GM18517 (cell line): Measurements from ENCODE around the gene COL17A1.

Experiments used
- ATAC-seq: cut with Tn5 transposase; IDR thresholded peaks from one replicate; pipeline ENCODE4 v1.9.1; 2021; ENCODE audit warnings: mild to moderate bottlenecking, moderate library complexity; ENCODE audit not compliant: unreplicated experiment

Gene COL17A1

DNA sequence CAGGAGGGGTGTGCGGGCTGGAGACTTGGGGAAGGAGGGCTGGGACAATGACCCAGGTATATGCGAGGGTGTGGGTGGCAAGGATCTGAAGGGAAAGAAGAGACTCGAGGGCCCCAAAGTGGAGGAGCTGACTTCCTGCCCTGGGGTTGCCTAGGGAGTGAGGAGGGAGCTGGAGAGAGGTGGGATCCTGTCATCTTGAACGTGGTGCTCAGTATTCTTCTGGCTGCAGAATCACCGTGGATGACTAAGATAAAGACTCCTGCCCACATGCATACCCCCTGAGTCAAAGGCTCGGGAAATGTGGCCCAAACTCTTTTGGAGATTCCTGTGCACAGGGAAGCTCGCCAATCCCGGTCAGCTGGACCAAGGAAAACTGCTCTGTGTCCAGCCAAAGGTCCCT, 31.2 kb downstream of the COL17A1 start:
- no peak for ATAC-seq

DNA sequence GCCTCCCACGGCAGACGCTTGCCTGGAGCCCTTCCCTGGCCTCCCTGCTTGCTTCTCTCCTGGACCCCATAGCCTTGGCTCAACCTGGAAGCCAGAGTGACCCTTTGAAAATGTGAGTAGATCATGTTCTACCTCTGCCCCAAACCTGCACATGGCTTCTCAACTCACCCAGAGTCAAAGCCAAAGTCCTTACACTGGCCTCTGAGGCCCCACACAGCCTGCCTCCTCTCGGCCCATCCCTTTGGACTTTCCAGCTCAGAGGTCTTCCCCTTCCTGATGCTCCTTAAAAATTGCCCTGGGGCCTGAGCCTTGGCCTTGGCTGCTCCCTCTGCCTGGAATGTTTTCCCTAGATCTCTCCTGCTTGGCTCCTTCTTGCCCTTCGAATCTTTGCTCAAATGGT, 32.5 kb downstream of the COL17A1 start:
- ATAC-seq = no peak

DNA sequence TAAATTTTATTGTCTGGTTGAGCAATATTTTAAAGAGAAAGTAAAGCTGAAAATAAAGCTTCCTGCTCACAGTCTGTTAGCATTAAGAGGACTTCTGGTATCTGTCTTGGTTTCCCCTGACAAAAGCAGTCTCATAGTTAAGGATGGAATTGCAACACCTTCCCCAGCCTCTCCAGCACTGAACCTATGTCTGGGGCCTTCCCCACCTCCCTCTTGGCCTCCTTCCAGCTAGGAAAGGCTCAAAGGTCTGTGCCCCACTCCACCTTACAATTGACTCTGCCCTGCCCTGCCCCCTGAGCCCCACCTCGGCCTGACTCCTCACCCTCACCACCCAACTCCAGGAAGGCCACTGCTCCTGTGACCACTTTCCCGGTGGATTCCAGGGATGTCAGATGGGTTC, 33.2 kb downstream of the COL17A1 start:
- no peak for ATAC-seq

DNA sequence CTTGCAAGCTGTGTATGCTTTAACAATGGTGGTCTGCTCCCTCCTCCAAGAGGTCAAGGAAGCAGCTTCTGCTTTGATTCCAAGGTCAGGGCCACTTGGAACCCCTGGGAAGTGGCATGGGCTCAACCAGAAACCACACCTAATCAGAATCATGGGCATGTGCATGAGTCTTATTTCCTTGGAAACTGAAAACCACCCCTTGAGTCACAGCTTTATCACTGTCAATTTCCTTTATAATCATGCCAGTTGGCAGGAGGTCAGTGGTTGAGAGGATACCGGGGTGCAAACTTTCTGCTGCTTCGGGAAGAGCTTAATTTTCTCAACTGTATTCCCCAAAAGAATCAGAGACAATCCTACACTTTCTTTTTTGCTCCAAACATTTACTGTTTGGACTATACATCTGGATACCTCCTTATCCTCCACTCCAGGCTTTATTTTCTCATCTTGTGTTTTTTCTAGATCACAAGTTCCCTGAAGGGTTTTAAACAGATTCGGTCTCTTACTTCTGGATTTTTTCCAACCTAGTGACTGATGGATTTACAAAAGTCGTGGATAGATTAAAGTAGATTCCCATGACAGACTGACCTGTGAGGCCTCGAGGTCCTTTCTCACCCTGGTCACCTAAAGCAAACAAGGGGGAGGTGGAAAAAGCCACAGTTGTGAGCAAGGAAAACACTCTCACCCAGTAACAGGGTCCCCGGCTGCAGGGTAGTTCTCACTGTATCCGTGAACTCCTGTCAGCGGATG, 36.0 kb downstream of the COL17A1 start:
- ATAC-seq = no peak

DNA sequence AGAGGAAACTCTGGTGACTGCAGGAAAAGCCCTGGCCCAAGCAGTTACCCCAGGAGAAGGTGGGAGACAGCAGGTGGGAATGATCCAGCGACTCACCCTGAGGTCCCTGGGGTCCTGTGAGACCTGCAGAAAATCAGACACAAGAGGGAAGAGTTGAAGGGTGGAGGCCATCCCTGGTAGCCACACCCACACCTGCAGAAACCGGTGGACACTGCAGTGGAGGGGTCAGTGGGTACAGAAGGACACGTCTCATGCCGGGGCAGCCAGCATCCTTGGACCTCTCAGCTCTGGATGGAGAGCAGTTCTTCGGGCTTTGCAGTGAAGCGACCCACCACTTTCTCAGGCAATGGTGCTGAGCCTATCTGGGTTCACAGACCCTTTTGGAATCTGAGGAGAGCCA, 39.0 kb downstream of the COL17A1 start:
- no peak for ATAC-seq

DNA sequence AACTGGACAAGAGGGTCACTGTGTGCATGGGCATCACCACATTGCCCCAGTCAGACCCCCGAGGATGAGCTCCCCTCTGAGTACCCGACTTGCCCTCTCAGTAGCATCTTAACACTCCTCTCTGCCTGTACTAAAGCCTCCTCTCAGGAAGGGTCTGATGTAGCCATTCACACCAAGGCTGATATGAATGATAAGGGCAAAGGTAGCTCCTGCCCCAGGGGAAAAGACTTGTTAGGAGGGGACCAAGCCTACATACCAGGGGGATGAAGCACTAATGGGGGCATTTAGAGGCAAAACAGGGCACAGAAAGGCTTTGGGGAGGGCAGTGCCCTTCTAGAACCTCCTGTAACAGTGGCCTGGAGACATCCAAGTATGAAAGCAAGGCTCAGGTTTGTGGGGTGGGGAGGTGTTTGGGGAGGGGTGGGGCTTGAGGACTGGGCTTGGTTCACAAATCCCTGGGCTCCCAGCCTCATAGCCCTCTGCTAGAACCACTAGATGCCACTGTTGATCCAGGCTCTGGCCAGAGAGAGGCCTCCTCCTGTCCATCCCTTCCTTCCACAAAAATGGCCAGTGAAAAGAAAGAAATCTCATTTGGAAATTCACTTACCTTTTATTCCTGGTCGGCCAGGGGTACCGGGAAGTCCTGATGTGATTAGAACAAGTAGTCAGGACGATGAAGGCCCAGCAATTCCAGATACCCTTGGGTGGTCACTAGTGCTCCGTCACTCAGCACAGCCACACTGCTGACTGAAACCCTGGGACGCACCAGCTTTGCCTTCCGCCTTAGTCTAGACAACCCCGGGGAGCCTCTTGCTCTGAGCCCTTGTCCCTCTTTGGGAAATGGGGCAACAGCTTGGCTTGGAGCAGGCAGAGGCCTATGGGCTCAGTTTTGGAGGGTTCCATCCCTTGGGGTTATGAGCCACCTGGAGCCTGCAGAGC, 40.3 kb downstream of the COL17A1 start:
- no peak for ATAC-seq

DNA sequence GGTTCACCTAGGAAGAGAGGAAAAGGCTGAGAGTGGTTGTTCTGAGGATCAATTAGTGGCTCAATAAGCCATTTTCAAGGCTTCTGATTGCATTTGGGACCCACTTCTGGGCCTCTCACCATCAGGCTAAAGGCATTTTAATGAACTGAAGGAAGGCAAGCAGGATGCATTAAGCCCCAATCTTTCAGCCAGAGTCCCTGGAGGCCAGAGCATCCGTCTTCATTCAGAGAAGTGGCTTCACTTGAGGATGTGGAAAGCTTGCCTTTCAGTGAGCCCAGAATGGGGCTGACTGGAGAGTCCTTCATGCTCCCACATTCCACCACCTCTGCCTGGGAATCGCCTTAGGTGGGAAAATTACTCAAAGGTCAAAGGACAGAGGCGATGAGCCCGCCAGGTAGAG, 41.8 kb downstream of the COL17A1 start:
- no peak for ATAC-seq

DNA sequence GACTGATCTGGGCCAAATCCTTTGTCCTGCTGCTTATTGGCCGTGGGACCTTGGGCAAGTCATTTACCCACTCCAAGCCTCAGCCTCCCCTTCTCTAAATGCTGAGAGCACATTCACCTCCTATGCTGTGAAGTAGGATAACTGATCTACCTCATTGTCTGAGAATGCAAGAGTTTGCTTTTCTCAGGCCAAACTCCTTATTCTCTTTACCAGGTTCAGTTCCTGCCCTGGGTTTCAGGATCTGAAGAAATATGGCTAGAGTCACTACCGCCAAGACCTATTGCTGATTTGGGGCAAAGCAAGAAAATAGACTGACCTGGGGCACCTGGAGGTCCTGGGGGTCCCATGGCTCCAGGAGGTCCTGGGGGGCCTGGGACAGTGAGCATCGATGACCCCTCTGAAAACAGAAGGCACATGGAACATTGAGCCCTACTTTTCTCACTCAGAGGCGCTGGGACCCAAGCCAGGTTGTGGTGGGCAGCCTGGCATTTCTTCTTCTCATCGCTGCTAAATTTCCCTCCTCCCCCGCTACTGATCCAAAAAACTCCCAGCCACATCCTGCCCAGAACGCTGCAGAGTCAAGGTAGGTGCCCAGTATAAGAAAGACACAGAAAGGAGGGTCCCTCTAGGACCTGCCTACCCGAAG, 42.4 kb downstream of the COL17A1 start:
- ATAC-seq = no peak

DNA sequence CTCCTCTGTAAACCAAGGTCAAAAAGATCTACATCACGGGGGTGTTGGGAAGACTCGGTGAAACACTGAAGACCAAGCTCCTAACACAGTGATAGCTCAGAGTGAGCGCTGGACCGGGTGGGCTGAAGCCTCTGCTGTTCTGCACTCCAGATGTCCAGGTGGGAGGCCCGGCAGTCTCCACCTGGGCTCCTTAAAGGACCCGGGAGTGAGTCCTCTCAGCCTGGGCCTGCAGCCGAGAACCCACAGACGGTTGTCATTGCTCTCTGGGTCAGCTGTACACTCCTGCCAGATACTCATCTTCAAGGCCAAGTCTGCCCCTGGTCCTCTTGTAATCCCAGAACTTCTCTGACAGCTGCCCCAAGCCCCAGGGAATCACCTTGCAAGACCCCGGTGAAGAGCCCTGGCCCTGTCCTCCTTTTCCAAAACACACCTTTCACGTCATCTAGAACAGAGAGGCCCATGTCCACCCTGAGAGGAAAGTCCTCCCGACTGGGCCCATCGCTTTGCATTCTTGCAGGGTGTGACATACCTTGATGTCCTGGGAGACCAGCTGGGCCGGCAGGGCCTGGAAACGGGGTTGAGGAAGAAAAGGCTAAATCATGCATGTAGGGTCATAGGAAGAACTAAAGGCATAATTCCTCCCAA, 43.7 kb downstream of the COL17A1 start:
- ATAC-seq = no peak

DNA sequence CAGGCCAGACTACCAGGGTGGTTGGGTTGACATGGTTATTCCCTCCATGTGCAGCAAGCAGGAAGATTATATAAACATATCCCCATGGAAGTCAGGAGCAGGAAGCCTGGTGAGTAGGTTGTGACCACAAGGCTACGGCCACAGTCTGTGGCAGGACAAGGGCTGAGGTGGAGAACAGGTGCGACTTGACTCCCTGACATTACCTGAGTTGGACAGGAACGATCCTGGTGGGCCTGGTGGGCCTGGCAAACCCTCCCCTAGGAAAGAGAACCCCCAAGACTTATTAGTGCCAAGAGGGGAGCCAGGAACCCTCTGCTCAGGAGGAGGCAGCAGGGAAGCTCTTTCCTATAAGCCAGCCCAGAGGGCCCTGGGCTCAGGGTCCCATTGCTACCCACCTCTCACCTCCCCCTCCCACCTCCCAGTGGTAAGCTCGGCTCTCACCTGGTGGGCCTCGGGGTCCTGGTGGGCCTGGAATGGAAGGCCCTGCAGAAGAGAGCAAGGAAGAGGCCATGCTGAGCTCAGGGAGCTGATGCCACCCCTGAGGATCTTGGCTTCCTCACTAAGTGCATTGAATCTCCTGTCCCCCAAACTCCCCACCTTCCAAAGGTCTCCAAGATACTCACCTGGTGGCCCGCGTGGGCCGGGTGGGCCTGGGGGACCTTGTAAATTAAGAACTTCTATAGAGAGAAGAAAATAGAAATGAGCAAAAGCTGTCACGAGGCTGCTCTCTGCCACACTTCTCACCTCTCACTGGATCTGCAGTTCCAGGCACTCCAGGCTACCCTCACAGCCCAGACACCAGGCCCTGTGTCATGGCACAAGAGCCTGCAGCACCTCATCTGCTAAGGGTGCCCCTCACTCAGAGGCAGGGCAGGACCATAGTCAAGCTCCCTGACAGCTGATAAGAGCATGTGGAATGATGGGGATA, 44.6 kb downstream of the COL17A1 start:
- no peak for ATAC-seq

DNA sequence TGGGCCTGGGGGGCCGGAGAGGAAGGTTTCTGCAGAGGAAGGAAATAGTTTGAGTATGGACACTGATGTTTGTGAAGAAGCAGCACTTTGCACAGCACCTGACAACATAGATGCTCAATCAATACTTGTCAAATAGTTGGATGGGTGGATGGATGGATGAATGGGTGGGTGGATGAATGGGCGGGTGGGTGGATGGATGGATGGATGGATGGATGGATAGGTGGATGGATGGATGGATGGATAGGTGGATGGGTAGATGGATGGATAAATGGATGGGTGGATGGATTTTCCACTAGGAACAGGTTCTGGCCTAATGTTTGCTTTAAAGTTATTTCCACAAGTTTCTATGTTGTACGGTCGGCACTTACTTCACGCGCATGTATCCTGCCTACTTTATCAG, 45.3 kb downstream of the COL17A1 start:
- no peak for ATAC-seq

DNA sequence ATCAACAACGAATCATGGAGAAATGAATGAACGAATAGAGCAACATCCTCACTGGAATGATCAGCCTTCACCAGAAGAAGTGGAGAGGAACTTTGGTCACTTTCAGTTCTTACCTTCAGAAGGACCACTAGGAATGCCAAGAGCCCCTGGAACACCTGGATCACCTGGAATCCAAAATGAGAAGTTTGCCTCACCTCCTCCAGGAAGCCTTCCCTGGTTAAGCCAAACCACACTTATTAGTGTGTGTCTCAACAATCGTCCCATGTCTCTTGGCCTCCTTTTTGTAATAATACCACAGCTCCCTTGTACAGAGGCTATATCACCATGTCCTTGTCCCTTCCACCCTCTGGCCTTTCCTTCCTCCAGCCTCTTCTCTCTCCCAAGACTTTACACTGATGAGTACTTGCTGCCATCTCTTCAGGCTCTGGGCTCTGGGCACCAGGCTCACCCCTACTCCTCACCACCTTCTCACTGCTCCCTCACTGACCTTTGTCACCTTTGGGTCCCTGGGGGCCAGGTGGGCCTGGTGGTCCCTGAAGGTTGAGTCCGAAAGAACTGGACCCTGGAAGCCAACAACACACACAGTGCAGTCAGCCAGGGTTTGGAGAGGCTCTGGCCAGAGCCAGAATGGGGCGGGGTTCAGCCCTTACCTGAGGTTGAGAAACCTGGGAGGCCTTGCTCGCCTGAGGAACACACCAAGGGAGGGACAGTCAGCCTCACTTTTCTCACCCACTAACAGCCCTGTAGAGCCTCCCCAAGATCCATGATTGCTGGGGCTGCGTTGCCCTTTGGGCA, 46.5 kb downstream of the COL17A1 start:
- no peak for ATAC-seq

DNA sequence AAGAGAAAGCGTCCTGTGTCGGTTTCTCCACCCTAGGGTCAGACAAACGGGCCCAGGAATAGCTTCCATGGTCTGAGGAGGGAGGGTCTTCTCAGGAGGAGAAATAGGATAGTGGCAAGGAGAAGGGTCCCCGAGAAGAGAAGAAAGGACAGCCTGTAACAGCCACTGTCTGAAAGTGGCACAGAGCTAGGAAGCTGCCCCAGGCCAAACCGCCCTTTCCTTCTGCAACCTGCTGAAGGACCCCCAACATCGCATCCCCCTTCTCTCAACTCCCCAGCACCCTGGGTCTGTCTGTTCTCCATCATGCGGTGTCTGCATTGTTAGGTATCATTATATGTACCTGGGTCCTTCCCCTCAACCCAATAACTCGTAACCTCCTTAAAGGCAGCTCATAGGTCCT, 47.1 kb downstream of the COL17A1 start:
- no peak for ATAC-seq

DNA sequence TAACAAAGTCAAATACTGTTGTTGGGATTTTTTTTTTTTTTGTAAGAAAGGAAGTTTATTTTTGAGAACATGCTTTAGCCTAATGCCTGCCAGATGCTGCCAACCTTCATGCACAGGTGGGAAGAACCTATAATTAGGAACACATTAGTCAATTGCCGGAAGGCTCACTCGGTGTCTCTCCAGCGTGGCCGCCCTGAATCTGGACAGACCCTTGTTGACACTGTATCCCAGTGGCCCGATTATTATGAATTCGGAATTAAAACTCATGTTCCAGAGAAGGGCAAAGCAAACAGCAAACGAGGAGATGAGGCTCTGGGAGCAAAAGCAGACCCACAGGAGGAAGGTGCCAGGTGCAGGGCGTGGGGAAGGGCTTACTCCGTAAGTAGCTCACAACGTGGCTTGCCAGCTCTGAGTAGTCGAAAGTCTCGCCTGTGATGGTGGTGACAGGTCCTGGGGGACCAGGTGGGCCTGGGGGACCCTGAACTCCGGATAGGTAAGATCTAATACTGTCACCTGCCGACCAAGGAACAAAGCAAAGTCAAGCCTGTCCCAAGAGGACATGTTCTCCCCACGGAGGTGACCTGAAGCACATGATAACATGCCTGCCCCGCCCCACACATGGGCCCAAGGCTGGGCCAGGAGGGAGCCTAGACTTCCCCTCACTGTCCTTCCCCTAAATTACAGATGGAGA, 48.3 kb downstream of the COL17A1 start:
- no peak for ATAC-seq

DNA sequence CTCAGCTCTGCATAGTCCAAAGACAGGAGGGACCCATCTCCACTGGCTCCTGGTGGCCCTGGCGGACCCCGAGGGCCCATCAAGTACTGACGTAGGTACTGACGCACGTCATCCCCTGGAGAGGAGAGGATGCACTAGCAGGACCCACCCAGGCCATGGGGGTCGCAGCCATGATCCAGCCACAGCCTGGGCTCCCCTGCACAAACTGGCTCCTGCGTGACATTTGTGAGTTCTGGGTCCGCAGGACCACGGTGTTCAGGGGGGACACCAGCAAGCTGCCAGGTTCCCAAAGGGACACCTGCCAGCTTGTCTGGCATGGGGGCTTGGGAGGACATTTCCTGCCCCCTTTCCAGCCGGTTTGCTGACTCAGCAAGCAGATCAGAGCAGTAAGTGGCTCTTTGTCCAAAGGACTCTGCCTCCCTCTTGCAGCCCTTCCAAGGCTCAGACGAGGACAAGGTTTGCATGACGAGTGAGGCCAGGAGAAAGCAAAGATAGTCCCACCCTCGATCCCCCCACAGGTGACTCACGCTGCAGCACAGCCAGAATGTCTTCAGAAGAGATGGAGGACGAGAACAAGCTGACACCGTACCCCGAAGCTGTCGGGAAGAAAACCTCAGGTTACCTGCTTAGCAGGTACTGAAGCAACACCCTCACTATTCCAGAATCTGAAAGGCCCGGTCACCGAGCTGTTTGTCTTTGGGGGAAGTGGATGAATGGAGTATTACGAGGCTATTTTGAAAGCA, 49.0 kb downstream of the COL17A1 start:
- ATAC-seq = no peak

DNA sequence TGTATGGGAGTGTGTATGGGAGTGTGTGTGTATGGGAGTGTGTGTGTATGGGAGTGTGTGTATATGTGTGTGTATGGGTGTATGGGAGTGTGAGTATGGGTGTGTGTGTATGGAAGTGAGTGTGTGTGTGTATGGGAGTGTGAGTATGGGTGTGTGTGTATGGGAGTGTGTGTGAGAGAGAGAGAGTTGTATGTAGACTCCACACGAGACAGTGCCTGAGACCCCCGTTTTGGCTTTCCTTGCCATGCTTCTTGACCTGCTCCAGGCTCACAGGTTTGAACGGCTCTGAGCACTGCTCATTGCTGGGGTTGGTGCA, 49.7 kb downstream of the COL17A1 start:
- ATAC-seq = no peak

DNA sequence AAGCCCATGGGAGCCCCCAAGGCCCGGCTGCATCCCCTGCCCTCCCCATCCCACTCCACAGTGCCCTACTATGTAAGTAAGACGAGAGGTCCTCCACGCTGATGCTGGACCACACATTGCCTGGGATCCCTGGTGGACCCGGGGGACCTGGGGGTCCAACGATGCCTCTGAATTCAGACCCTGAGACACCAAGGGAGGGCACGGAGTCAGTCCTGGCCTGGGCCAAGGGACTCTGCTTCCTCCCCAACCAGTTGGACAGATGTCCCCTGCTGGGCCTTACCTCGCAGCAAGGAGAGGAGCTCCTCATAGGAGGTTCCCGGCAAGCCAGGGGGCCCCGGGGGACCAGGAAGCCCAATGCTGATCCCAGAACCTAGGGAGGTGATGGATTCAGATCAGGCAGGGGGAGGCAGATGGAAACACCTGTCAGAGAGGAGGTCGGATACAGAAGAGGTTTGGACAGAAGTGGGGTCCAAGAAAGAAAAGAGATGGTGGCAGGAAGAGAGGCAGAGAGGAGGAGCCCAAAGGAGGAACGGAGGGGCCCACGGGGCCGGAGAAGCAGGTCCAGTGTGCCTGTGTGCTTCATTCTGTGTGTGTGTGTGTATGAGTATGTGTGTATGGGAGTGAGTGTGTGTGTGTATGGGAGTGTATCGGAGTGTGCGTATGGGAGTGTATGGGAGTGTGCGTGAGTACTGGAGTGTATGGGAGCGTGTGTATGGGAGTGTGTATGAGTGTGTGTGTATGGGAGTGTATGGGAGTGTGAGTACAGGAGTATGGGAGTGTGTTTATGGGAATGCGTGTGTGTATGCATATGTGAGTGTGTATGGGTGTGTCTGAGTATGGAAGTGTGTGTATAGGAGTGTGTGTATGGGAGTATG, 50.2 kb downstream of the COL17A1 start:
- ATAC-seq = no peak
